CD14-positive monocyte (primary cell): ENCODE measurements around the gene GRK6. TPM values are rescaled to one million over a fixed set of nuclear protein-coding genes. Genes with fewer than 3 reads are reported as not detected.
"Not testable (repeated sequence)": the region's sequence is repeated elsewhere in the genome, so short reads cannot be mapped to it uniquely, and the experiment has no call there.

Experiments used
- DNase-seq, 3 donors: peaks; one replicate each; pipeline ENCODE4 v3.0.0-alpha.2; 2011 to 2022
- H2AFZ ChIP-seq: 2 replicates; pipeline ENCODE4 v1.6.0; 2012; ENCODE audit warnings: mild to moderate bottlenecking, low read depth, low read length, inconsistent platforms; ENCODE audit not compliant: insufficient read depth, poor library complexity, severe bottlenecking
- H3K27ac ChIP-seq, 2 donors: 1 replicate in 1 of 2; 2 replicates in 1 of 2; pipeline ENCODE4 v1.5.1; 2012 to 2013; ENCODE audit warnings: low read length in 2 of 2, control low read depth in 1 of 2, inconsistent platforms in 1 of 2, low read depth in 1 of 2, mild to moderate bottlenecking in 1 of 2
- H3K27me3 ChIP-seq, 2 donors: one replicate each; pipeline versions ENCODE4 v1.6.0 to v1.6.1; 2011 to 2013; ENCODE audit warnings: low read length in 2 of 2; ENCODE audit not compliant: control insufficient read depth in 2 of 2, insufficient read depth in 2 of 2
- H3K36me3 ChIP-seq, 2 donors: replicated peaks in 1 of 2; 1 replicate in 1 of 2; 2 replicates in 1 of 2; pipeline versions ENCODE4 v1.5.1 to v1.6.1; 2012 to 2013; ENCODE audit warnings: low read length in 2 of 2, control low read depth in 1 of 2, inconsistent platforms in 1 of 2, mild to moderate bottlenecking in 1 of 2; ENCODE audit not compliant: insufficient read depth in 2 of 2, control insufficient read depth in 1 of 2
- H3K4me1 ChIP-seq, 2 donors: 1 replicate in 1 of 2; 2 replicates in 1 of 2; pipeline versions ENCODE4 v1.5.1 to v1.6.1; 2012 to 2013; ENCODE audit warnings: low read length in 2 of 2, control low read depth in 1 of 2, inconsistent platforms in 1 of 2, mild to moderate bottlenecking in 1 of 2, moderate library complexity in 1 of 2; ENCODE audit not compliant: insufficient read depth in 2 of 2, control insufficient read depth in 1 of 2
- H3K4me2 ChIP-seq: replicated peaks from 2 replicates; pipeline ENCODE3; 2012; ENCODE audit warnings: low read length, moderate library complexity, mild to moderate bottlenecking; ENCODE audit not compliant: poor library complexity, severe bottlenecking; ENCODE audit errors: extremely low read depth
- H3K4me3 ChIP-seq, 3 experiments: fragments of 200-600 bp in 1 of 3; sonication (generic) in 1 of 3; replicated peaks in 1 of 3; 1 replicate in 2 of 3; 2 replicates in 1 of 3; pipeline ENCODE4 v1.5.1; 2011 to 2013; ENCODE audit warnings: low read length in 3 of 3, mild to moderate bottlenecking in 3 of 3, control low read depth in 2 of 3, low read depth in 2 of 3, inconsistent platforms in 1 of 3, moderate library complexity in 1 of 3
- H3K79me2 ChIP-seq: 2 replicates; pipeline ENCODE4 v1.6.0; 2012; ENCODE audit warnings: mild to moderate bottlenecking, control low read depth, inconsistent platforms, low read length, moderate library complexity; ENCODE audit not compliant: insufficient read depth
- H3K9ac ChIP-seq: 2 replicates; pipeline ENCODE4 v1.6.0; 2017; ENCODE audit warnings: low read length, mild to moderate bottlenecking; ENCODE audit not compliant: insufficient read depth, poor library complexity, severe bottlenecking
- H3K9me3 ChIP-seq, 2 donors: replicated peaks in 1 of 2; 1 replicate in 1 of 2; 2 replicates in 1 of 2; pipeline versions ENCODE4 v1.5.1 to v1.6.1; 2012 to 2013; ENCODE audit warnings: low read length in 2 of 2, control low read depth in 1 of 2; ENCODE audit not compliant: control insufficient read depth in 1 of 2, insufficient read depth in 1 of 2
- H4K20me1 ChIP-seq: 2 replicates; pipeline ENCODE4 v1.6.0; 2012; ENCODE audit warnings: mild to moderate bottlenecking, low read length, control low read depth, moderate library complexity; ENCODE audit not compliant: insufficient read depth
- H3K27ac Mint-ChIP-seq, 7 donors: one replicate each; pipeline ENCODE4 v1.8.0; 2020; ENCODE audit warnings: mild to moderate bottlenecking in 7 of 7, mixed read lengths in 7 of 7, moderate library complexity in 6 of 7, inconsistent platforms in 2 of 7
- H3K27me3 Mint-ChIP-seq, 3 donors: one replicate each; pipeline ENCODE4 v1.8.0; 2021 to 2022; ENCODE audit warnings: low read depth in 3 of 3, mild to moderate bottlenecking in 3 of 3, mixed read lengths in 3 of 3, moderate library complexity in 3 of 3, inconsistent platforms in 1 of 3
- H3K36me3 Mint-ChIP-seq, 2 donors: one replicate each; pipeline ENCODE4 v1.8.0; 2020; ENCODE audit warnings: mixed read lengths in 2 of 2, inconsistent platforms in 1 of 2, mild to moderate bottlenecking in 1 of 2
- H3K4me1 Mint-ChIP-seq: one replicate; pipeline ENCODE4 v1.8.0; 2020; ENCODE audit warnings: mild to moderate bottlenecking, mixed read lengths
- H3K4me3 Mint-ChIP-seq, 2 donors: one replicate each; pipeline ENCODE4 v1.8.0; 2020; ENCODE audit warnings: mild to moderate bottlenecking in 2 of 2, mixed read lengths in 2 of 2, moderate library complexity in 1 of 2
- H3K9me3 Mint-ChIP-seq, 7 donors: one replicate each; pipeline ENCODE4 v1.8.0; 2020 to 2022; ENCODE audit warnings: mixed read lengths in 7 of 7, mild to moderate bottlenecking in 6 of 7, moderate library complexity in 6 of 7, inconsistent platforms in 2 of 7
- WGBS: methylation state at CpG from one replicate; pipeline ENCODE4 v1.1.5; 2013; ENCODE audit warnings: missing lambda C conversion rate; ENCODE audit not compliant: insufficient coverage; 5-methylcytosine and 5-hydroxymethylcytosine counted together
- intact Hi-C, 2 donors: fragments of 100-400 bp; cut with micrococcal nuclease; formaldehyde crosslinking; loops; one replicate each; pipeline versions ENCODE4 v1.15.0 to v1.15.1; 2023
- polyA plus RNA-seq, 3 donors: library from polyadenylated mRNA; depleted of rRNA in 1 of 3; unstranded in 2 of 3; stranded (reverse) in 1 of 3; fragments of 300-500 nt in 2 of 3; fragments of >200 nt in 1 of 3; fragmentation: Illumina TruSeq in 2 of 3; gene quantifications; 1 replicate in 2 of 3; 2 replicates in 1 of 3; pipeline ENCODE4 v1.2.3, GENCODE V29; 2012 to 2021
- TF ChIP-seq, protein P1 (sequence below): fragments of 200-600 bp; IDR thresholded peaks from one replicate; pipeline ENCODE4 v1.8.0; 2022; ENCODE audit warnings: antibody characterized with exemption, mild to moderate bottlenecking

The GRK6 gene
- polyA plus RNA-seq, 3 donors = 41.6 to 101 (median 63.4) TPM

- intact Hi-C loops = no loop called here
- Histone ChIP-seq H3K27ac (no peak overlapping the region), H3K27me3 (peaks cover 0 to 3% of the 10 kb centered on the region in 2 donors), H3K4me3 (no peak overlapping the region), H3K4me1 (peaks cover 14% of the 10 kb centered on the region in 2 donors), H3K4me2 (no peak overlapping the region), H3K36me3 (peaks cover 42 to 67% of the 10 kb centered on the region in 2 donors), H3K9ac (no peak overlapping the region), H3K79me2 (no peaks in the 10 kb centered on the region), H2AFZ (no peak overlapping the region), H3K9me3 (no peaks in the 10 kb centered on the region), H4K20me1 (peaks cover 41% of the 10 kb centered on the region)
- Mint-ChIP-seq H3K4me3 (no peak overlapping the region), H3K9me3 (peaks cover 0 to 12% (median 0%) of the 10 kb centered on the region in 7 donors), H3K36me3 (peaks cover 72 to 77% of the 10 kb centered on the region in 2 donors), H3K27me3 (peaks cover 15 to 25% (median 16%) of the 10 kb centered on the region in 3 donors), H3K27ac (no peak overlapping the region), H3K4me1 (peaks cover 14% of the 10 kb centered on the region)
- no peak for DNase-seq
- 95% methylated on average over 22 of the region's 22 CpGs for WGBS
- TF ChIP-seq, protein P1, sequence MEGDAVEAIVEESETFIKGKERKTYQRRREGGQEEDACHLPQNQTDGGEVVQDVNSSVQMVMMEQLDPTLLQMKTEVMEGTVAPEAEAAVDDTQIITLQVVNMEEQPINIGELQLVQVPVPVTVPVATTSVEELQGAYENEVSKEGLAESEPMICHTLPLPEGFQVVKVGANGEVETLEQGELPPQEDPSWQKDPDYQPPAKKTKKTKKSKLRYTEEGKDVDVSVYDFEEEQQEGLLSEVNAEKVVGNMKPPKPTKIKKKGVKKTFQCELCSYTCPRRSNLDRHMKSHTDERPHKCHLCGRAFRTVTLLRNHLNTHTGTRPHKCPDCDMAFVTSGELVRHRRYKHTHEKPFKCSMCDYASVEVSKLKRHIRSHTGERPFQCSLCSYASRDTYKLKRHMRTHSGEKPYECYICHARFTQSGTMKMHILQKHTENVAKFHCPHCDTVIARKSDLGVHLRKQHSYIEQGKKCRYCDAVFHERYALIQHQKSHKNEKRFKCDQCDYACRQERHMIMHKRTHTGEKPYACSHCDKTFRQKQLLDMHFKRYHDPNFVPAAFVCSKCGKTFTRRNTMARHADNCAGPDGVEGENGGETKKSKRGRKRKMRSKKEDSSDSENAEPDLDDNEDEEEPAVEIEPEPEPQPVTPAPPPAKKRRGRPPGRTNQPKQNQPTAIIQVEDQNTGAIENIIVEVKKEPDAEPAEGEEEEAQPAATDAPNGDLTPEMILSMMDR = no peak
Observed at GRCh38 chr5:177483994-177484901, 57.8 kb downstream of the GRK6 start.

GRCh38 chr5:177484902-177485549 is 58.5 kb downstream of the GRK6 start:
- H3K4me1 ChIP-seq = peaks cover 6% of the 10 kb centered on the region in 2 donors
- H3K9ac ChIP-seq = no peak overlapping the region
- Mint-ChIP-seq H3K27me3 (peaks cover 15 to 28% (median 16%) of the 10 kb centered on the region in 3 donors), H3K4me1 (peaks cover 7% of the 10 kb centered on the region), H3K9me3 (peaks cover 0 to 10% (median 0%) of the 10 kb centered on the region in 7 donors), H3K4me3 (peak overlapping the region in 1 of 2 donors; percentile 7), H3K36me3 (peaks cover 76 to 84% of the 10 kb centered on the region in 2 donors), H3K27ac (peak overlapping the region in 1 of 7 donors; percentile 63)
- TF ChIP-seq, protein P1 = no peak
- H3K4me2 ChIP-seq = no peak overlapping the region
- H3K9me3 ChIP-seq = no peaks in the 10 kb centered on the region
- 62% methylated on average over 13 of the region's 13 CpGs for WGBS
- H3K27ac ChIP-seq = no peak overlapping the region
- H4K20me1 ChIP-seq = peaks cover 39% of the 10 kb centered on the region
- H3K79me2 ChIP-seq = no peaks in the 10 kb centered on the region
- peaks cover 46 to 74% of the 10 kb centered on the region in 2 donors for H3K36me3 ChIP-seq
- intact Hi-C loops = no loop called here
- no peak overlapping the region for H2AFZ ChIP-seq
- DNase-seq = no peak
- no peak overlapping the region for H3K4me3 ChIP-seq
- H3K27me3 ChIP-seq = peaks cover 0 to 3% of the 10 kb centered on the region in 2 donors

GRCh38 chr5:177485753-177486152 is 59.3 kb downstream of the GRK6 start:
- H3K27me3 ChIP-seq, H3K9ac ChIP-seq, DNase-seq, H3K9me3 ChIP-seq, H3K4me1 Mint-ChIP-seq, intact Hi-C loops, H3K9me3 Mint-ChIP-seq, H3K4me3 Mint-ChIP-seq, H3K4me1 ChIP-seq, H3K4me2 ChIP-seq, H3K27ac Mint-ChIP-seq, H3K4me3 ChIP-seq, H2AFZ ChIP-seq, H3K79me2 ChIP-seq, H3K27ac ChIP-seq: not testable (repeated sequence)
- H3K27me3 Mint-ChIP-seq = peaks cover 15 to 30% (median 16%) of the 10 kb centered on the region in 3 donors
- Histone ChIP-seq H3K36me3 (peaks cover 48 to 82% of the 10 kb centered on the region in 2 donors), H4K20me1 (peaks cover 46% of the 10 kb centered on the region)
- H3K36me3 Mint-ChIP-seq = peaks cover 82 to 91% of the 10 kb centered on the region in 2 donors
- WGBS = no CpG with 5 or more reads among the region's 3 CpGs
